Keratinocyte (primary cell): ENCODE results near the gene RNF166.

Experiments used
- EZH2 ChIP-seq: IDR thresholded peaks from one replicate; pipeline ENCODE4 v1.6.1; 2012; ENCODE audit warnings: inconsistent platforms, mild to moderate bottlenecking, low read length, moderate library complexity
- TF ChIP-seq, protein P1 (sequence below), 3 experiments: IDR thresholded peaks in 1 of 3; conservative IDR thresholded peaks in 1 of 3; optimal IDR thresholded peaks in 1 of 3; 2 replicates in 2 of 3; 3 replicates in 1 of 3; pipeline versions ENCODE3 to v1.5.1; 2011; ENCODE audit warnings: low read length in 3 of 3, mild to moderate bottlenecking in 3 of 3, moderate library complexity in 2 of 3, control low read depth in 1 of 3, inconsistent platforms in 1 of 3; ENCODE audit not compliant: insufficient read depth in 2 of 3; ENCODE audit errors: extremely low read depth in 1 of 3

DNA sequence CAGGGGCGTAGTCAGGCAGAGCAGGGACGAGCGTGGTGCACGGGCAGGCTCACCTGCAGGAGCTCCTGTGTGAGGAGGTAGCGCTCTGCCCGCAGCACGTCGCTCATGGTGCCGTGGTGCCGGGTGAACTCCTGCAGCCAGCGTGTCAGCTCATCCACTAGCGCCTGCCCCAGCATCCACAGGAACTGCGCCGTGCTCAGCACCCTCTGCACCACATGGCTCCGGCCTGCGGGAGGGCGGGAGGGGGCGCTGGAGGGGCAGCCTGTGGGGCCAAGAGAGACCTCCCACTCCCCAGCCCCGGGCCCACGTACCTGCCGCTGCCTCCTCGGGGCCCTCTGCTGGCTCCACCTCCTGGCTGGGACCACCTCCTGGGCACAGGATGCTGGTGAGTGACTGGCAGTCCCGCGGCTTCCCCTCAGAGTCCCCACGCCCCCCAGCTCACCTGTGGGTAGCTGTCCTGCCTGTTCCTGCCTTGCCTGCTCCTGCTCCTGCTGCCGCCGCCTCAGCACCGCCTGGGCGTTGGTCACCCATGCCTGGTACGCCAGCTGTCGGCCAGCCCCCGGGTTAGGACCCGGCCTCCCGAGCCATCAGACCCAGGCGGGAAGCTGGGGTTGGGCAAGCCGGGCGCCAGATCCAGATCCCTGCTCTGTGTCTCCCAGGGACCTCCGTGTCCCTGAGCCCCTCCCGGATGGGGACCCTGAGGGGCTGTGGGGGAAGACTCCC is 16.7 kb upstream of the RNF166 start:
- TF ChIP-seq EZH2: no peak
- TF ChIP-seq, protein P1, sequence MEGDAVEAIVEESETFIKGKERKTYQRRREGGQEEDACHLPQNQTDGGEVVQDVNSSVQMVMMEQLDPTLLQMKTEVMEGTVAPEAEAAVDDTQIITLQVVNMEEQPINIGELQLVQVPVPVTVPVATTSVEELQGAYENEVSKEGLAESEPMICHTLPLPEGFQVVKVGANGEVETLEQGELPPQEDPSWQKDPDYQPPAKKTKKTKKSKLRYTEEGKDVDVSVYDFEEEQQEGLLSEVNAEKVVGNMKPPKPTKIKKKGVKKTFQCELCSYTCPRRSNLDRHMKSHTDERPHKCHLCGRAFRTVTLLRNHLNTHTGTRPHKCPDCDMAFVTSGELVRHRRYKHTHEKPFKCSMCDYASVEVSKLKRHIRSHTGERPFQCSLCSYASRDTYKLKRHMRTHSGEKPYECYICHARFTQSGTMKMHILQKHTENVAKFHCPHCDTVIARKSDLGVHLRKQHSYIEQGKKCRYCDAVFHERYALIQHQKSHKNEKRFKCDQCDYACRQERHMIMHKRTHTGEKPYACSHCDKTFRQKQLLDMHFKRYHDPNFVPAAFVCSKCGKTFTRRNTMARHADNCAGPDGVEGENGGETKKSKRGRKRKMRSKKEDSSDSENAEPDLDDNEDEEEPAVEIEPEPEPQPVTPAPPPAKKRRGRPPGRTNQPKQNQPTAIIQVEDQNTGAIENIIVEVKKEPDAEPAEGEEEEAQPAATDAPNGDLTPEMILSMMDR (optimal IDR thresholded peaks at IDR 0.05 in 1 of 3, IDR thresholded peaks at IDR 0.05 in 1 of 3, conservative IDR thresholded peaks at IDR 0.05 in 1 of 3; ENCODE audit: extremely low read depth in 1 of 3, insufficient read depth in 2 of 3, low read length in 3 of 3): no peak
